Endothelial cell of umbilical vein (primary cell): Measurements from ENCODE around the gene KSR1. TPM values are rescaled to one million over a fixed set of nuclear protein-coding genes. Genes with fewer than 3 reads are reported as not detected.

Source experiments
- BruUV-seq: library from RNA; stranded (reverse); fragments of 400-500 nt; replicated peaks from 2 replicates; lab custom pipeline; 2021; lab: Mats Ljungman, UMichigan
- CTCF ChIA-PET: fragments of 300-600, 350-600 bp; sonication (Branson Sonifier 250); formaldehyde crosslinking; loops from one replicate; lab custom pipeline; 2021; ENCODE audit warnings: antibody characterized with exemption, inconsistent platforms; lab: Charles Lee
- POLR2A ChIA-PET: fragments of 300-600, 350-600 bp; sonication (Branson Sonifier 250); formaldehyde crosslinking; loops from one replicate; lab custom pipeline; 2021; ENCODE audit warnings: antibody characterized with exemption, inconsistent platforms; lab: Charles Lee
- DNase-seq: peaks from one replicate; pipeline ENCODE4 v3.0.0-alpha.2; 2011; ENCODE audit warnings: low read depth, low spot score
- FAIRE-seq: peaks from 2 replicates; lab custom pipeline; 2011; peaks lifted over from hg19 to GRCh38; lab: Jason Lieb, UNC
- H2AFZ ChIP-seq: 2 replicates; pipeline ENCODE4 v1.6.0; 2012; ENCODE audit warnings: low read depth, low read length, control low read depth, inconsistent platforms
- H3K27ac ChIP-seq: 2 replicates; pipeline ENCODE4 v1.5.1; 2011; ENCODE audit warnings: low read depth, mild to moderate bottlenecking, control low read depth, low read length, moderate library complexity; ENCODE audit not compliant: insufficient read depth
- H3K27me3 ChIP-seq, 2 experiments: 2 replicates each; pipeline versions ENCODE4 v1.6.0 to v1.6.1; 2011; ENCODE audit warnings: low read length in 2 of 2, mixed read lengths in 1 of 2; ENCODE audit not compliant: control insufficient read depth in 2 of 2, insufficient read depth in 2 of 2
- H3K36me3 ChIP-seq, 2 experiments: 2 replicates in 1 of 2; 3 replicates in 1 of 2; pipeline ENCODE4 v1.5.1; 2011; ENCODE audit warnings: low read length in 2 of 2, mild to moderate bottlenecking in 1 of 2, moderate library complexity in 1 of 2; ENCODE audit not compliant: control insufficient read depth in 2 of 2, insufficient read depth in 2 of 2; ENCODE audit errors: extremely low read depth in 1 of 2
- H3K4me1 ChIP-seq: 3 replicates; pipeline ENCODE4 v1.5.1; 2011; ENCODE audit warnings: mild to moderate bottlenecking, low read length; ENCODE audit not compliant: control insufficient read depth, insufficient read depth; ENCODE audit errors: extremely low read depth
- H3K4me2 ChIP-seq: 2 replicates; pipeline ENCODE4 v1.6.1; 2011; ENCODE audit warnings: low read length, control low read depth, mixed read lengths; ENCODE audit not compliant: insufficient read depth
- H3K4me3 ChIP-seq, 3 experiments: fragments of 200-600 bp in 1 of 3; sonication (generic), shearing (Covaris generic) in 1 of 3; replicated peaks in 1 of 3; 2 replicates each; pipeline ENCODE4 v1.5.1; 2011 to 2016; ENCODE audit warnings: control low read depth in 3 of 3, low read length in 3 of 3, mild to moderate bottlenecking in 2 of 3, inconsistent platforms in 1 of 3, low read depth in 1 of 3, moderate library complexity in 1 of 3; ENCODE audit not compliant: insufficient read depth in 1 of 3
- H3K79me2 ChIP-seq: 2 replicates; pipeline ENCODE4 v1.6.0; 2012; ENCODE audit warnings: low read length, inconsistent platforms; ENCODE audit not compliant: control insufficient read depth, insufficient read depth
- H3K9ac ChIP-seq: replicated peaks from 2 replicates; pipeline ENCODE3; 2011; ENCODE audit warnings: low read length, control low read depth; ENCODE audit not compliant: insufficient read depth; ENCODE audit errors: extremely low read depth
- H3K9me1 ChIP-seq: replicated peaks from 3 replicates; pipeline ENCODE4 v1.6.0; 2011; ENCODE audit warnings: mild to moderate bottlenecking, low read length; ENCODE audit not compliant: control insufficient read depth, insufficient read depth; ENCODE audit errors: extremely low read depth
- H3K9me3 ChIP-seq: replicated peaks from 2 replicates; pipeline ENCODE4 v1.5.1; 2012; ENCODE audit warnings: low read length, inconsistent platforms; ENCODE audit not compliant: control insufficient read depth, insufficient read depth
- H4K20me1 ChIP-seq: replicated peaks from 2 replicates; pipeline ENCODE3; 2011; ENCODE audit warnings: mild to moderate bottlenecking, low read length; ENCODE audit not compliant: control insufficient read depth, insufficient read depth; ENCODE audit errors: extremely low read depth
- EZH2 ChIP-seq: IDR thresholded peaks from 2 replicates; pipeline ENCODE4 v1.6.1; 2012; ENCODE audit warnings: borderline replicate concordance, low read depth, mild to moderate bottlenecking, moderate library complexity, low read length, inconsistent platforms; ENCODE audit not compliant: severe bottlenecking
- FOS ChIP-seq: IDR thresholded peaks from 2 replicates; pipeline ENCODE4 v1.6.1; 2011; ENCODE audit warnings: mild to moderate bottlenecking, low read length, moderate library complexity, borderline replicate concordance; ENCODE audit not compliant: insufficient read depth
- GATA2 ChIP-seq: IDR thresholded peaks from 2 replicates; pipeline ENCODE4 v1.7.0; 2011; ENCODE audit warnings: low read depth, mild to moderate bottlenecking, moderate library complexity, mixed read lengths, low read length; ENCODE audit not compliant: insufficient read length, insufficient read depth
- JUN ChIP-seq: IDR thresholded peaks from 2 replicates; pipeline ENCODE4 v1.6.1; 2011; ENCODE audit warnings: borderline replicate concordance, low read depth; ENCODE audit not compliant: insufficient read length, insufficient read depth
- MYC ChIP-seq: IDR thresholded peaks from one replicate; pipeline ENCODE4 v1.6.1; 2011; ENCODE audit warnings: mild to moderate bottlenecking, low read depth, low read length
- POLR2A ChIP-seq: IDR thresholded peaks from 2 replicates; pipeline ENCODE4 v1.6.1; 2012; ENCODE audit warnings: low read depth, mild to moderate bottlenecking, control low read depth, low read length
- POLR2AphosphoS5 ChIP-seq: IDR thresholded peaks from 2 replicates; pipeline ENCODE4 v1.6.1; 2012; ENCODE audit warnings: low read depth, mild to moderate bottlenecking, control low read depth, low read length, moderate library complexity; ENCODE audit not compliant: insufficient read depth
- dilution Hi-C: fragments of 300-500 bp; cut with MboI; formaldehyde crosslinking; loops from one replicate; pipeline ENCODE4 v1.15.0; 2019; ENCODE audit warnings: low sequenced_read_pairs; ENCODE audit not compliant: extremely low pct_ligation_motif_present
- intact Hi-C: fragments of 100-400 bp; cut with micrococcal nuclease; formaldehyde crosslinking; loops from one replicate; pipeline ENCODE4 v1.10.0; 2022
- polyA plus RNA-seq, 4 experiments: library from polyadenylated mRNA; depleted of rRNA in 3 of 4; stranded (reverse) in 3 of 4; unstranded in 1 of 4; fragments of >200 nt; gene quantifications; 2 replicates each; pipeline versions ENCODE4 v1.2.1 to v1.2.3, GENCODE V29; 2011 to 2012; ENCODE audit warnings: missing spikeins in 1 of 4
- total RNA-seq: library from RNA; stranded (reverse); gene quantifications from 2 replicates; pipeline ENCODE4 v1.2.3, GENCODE V29; 2021
- TF ChIP-seq, protein P1 (sequence below): IDR thresholded peaks from 2 replicates; pipeline ENCODE4 v1.6.1; 2011; ENCODE audit not compliant: insufficient read depth, insufficient read length
- TF ChIP-seq, protein P2 (sequence below), 2 donors: IDR thresholded peaks; 1 replicate in 1 of 2; 2 replicates in 1 of 2; pipeline ENCODE4 v1.5.1; 2011; ENCODE audit warnings: low read length in 2 of 2, mild to moderate bottlenecking in 2 of 2, moderate library complexity in 2 of 2, control low read depth in 1 of 2, inconsistent platforms in 1 of 2, low read depth in 1 of 2; ENCODE audit not compliant: insufficient read depth in 1 of 2; ENCODE audit errors: extremely low read depth in 1 of 2

KSR1 gene
- total and polyA plus RNA-seq, 2 donors (not counting 3 experiments of a cell fraction or from before 2014, with no cell fraction given): 35.4 to 80.2 TPM

DNA sequence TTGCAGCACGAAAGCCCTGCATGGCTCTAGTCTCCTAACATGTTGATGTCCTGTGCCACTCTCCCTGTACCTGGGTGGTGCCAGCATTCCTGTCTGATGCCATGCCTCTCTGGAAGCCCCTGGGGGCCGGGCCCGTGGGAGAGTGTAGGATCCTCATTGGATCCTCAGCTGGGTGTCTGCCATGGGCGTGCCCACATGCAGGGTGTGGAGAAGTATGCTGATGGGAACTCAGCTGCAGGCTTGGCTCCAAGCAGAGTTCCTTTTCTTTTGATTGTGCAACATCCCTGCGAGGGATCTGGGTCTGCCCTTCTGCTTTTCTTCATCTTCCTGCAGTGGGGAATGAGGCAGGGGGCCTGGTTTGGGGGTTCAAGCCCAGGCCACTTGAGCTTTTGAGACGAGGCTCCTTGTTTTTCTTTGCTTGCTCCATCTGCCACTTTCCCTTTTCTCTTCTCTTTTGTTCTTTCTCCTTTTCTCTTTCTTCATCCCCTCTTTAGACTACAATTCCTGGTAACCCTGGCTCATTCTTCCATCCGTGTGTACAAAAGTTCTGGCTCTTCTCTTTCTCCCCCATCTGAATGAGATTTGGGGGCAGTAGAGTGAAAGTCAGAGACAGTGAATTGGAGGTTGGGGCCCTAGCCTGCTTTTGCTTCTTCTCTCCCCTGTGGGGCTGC is 32.9 kb downstream of the KSR1 start:
- Histone ChIP-seq H2AFZ (no peak overlapping the region), H3K4me1 (peaks cover 6% of the 10 kb centered on the region), H3K36me3 (peaks cover 0 to 2% of the 10 kb centered on the region in 2 experiments), H3K27me3 (no peaks in the 10 kb centered on the region), H3K27ac (no peak overlapping the region), H3K79me2 (peaks cover 7% of the 10 kb centered on the region), H3K9ac (no peak overlapping the region), H3K4me2 (no peak overlapping the region), H4K20me1 (no peaks in the 10 kb centered on the region), H3K4me3 (no peak overlapping the region), H3K9me3 (no peaks in the 10 kb centered on the region), H3K9me1 (no peaks in the 10 kb centered on the region)
- intact Hi-C loops: no loop called here
- ChIA-PET POLR2A (no interaction called here), CTCF (no interaction called here)
- FAIRE-seq (no peak), DNase-seq (no peak)
- no TSS peak for BruUV-seq
- TF ChIP-seq EZH2 (no peak), JUN (no peak), POLR2A (no peak), FOS (no peak), GATA2 (no peak)
- TF ChIP-seq, protein P1, sequence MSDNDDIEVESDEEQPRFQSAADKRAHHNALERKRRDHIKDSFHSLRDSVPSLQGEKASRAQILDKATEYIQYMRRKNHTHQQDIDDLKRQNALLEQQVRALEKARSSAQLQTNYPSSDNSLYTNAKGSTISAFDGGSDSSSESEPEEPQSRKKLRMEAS: no peak
- dilution Hi-C loops: no loop called here

DNA sequence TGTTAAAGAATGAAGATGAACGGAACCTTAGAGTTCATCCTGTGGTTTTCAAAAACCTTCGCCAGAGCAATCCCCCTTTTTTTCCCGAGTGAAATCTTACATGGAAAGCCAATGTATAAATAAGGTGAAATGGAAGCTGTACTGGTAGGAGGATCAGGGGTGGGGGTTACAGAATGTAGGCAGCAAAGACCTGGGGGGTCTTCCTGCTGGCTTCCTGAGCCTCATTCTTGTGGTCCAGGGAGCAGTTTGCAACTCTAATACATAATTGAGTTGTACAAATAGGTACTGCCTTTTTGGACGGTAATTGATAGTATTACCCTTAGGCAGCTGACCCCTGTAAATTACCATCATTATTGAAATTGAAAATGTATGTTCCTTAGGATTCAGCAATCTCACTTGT is 34.1 kb downstream of the KSR1 start:
- Histone ChIP-seq H3K9me1 (no peaks in the 10 kb centered on the region), H3K4me1 (peaks cover 6% of the 10 kb centered on the region), H3K27ac (no peak overlapping the region), H3K36me3 (no peaks in the 10 kb centered on the region), H3K4me2 (no peak overlapping the region), H3K9ac (no peak overlapping the region), H3K9me3 (no peaks in the 10 kb centered on the region), H4K20me1 (no peaks in the 10 kb centered on the region), H3K4me3 (no peak overlapping the region), H3K27me3 (no peaks in the 10 kb centered on the region), H3K79me2 (peaks cover 10% of the 10 kb centered on the region), H2AFZ (no peak overlapping the region)
- no peak for DNase-seq
- TF ChIP-seq POLR2AphosphoS5 (no peak), EZH2 (no peak), JUN (no peak), FOS (no peak), MYC (no peak), POLR2A (no peak), GATA2 (no peak)
- TF ChIP-seq, protein P2, sequence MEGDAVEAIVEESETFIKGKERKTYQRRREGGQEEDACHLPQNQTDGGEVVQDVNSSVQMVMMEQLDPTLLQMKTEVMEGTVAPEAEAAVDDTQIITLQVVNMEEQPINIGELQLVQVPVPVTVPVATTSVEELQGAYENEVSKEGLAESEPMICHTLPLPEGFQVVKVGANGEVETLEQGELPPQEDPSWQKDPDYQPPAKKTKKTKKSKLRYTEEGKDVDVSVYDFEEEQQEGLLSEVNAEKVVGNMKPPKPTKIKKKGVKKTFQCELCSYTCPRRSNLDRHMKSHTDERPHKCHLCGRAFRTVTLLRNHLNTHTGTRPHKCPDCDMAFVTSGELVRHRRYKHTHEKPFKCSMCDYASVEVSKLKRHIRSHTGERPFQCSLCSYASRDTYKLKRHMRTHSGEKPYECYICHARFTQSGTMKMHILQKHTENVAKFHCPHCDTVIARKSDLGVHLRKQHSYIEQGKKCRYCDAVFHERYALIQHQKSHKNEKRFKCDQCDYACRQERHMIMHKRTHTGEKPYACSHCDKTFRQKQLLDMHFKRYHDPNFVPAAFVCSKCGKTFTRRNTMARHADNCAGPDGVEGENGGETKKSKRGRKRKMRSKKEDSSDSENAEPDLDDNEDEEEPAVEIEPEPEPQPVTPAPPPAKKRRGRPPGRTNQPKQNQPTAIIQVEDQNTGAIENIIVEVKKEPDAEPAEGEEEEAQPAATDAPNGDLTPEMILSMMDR (IDR thresholded peaks at IDR 0.05; ENCODE audit: extremely low read depth in 1 of 2, insufficient read depth in 1 of 2, low read depth in 1 of 2, low read length in 2 of 2): no peak
- TF ChIP-seq, protein P1: no peak
- dilution Hi-C loops: no loop called here
- FAIRE-seq: no peak
- ChIA-PET CTCF (no interaction called here), POLR2A (no interaction called here)
- no TSS peak for BruUV-seq
- intact Hi-C loops: no loop called here
